ENCODE results near the gene MAP2K5.

MAP2K5 gene

GRCh38 chr15:67732164-67732563, 189.7 kb downstream of the MAP2K5 start:
- POLR2A ChIA-PET = no interaction called here
- no peak for DNase-seq (ENCODE audit: extremely low spot score)
- CTCF ChIA-PET = no interaction called here
- no peak for TF ChIP-seq CTCF (IDR thresholded peaks at IDR 0.05; ENCODE audit: control extremely low read depth, extremely low read depth, low read depth, missing control alignments)

- TF ChIP-seq CTCF (IDR thresholded peaks at IDR 0.05; ENCODE audit: control extremely low read depth, extremely low read depth, low read depth, missing control alignments) = no peak
- ChIA-PET CTCF (no interaction called here), POLR2A (no interaction called here)
- no peak for DNase-seq (ENCODE audit: extremely low spot score)
Observed at GRCh38 chr15:67732671-67733374, 190.3 kb downstream of the MAP2K5 start.

- peak; percentile 18 for DNase-seq (ENCODE audit: extremely low spot score)
- CTCF ChIA-PET = interaction anchor here (1.5 to 1.8 kb wide), 3 partner anchors 8 to 11 kb away, joined by 3 to 5 read pairs (median 4); no protein-coding TSS in a partner anchor
- TF ChIP-seq CTCF (IDR thresholded peaks at IDR 0.05; ENCODE audit: control extremely low read depth, extremely low read depth, low read depth, missing control alignments) = no peak
- POLR2A ChIA-PET = no interaction called here
Observed at GRCh38 chr15:67735896-67736295, 193.4 kb downstream of the MAP2K5 start.

DNA sequence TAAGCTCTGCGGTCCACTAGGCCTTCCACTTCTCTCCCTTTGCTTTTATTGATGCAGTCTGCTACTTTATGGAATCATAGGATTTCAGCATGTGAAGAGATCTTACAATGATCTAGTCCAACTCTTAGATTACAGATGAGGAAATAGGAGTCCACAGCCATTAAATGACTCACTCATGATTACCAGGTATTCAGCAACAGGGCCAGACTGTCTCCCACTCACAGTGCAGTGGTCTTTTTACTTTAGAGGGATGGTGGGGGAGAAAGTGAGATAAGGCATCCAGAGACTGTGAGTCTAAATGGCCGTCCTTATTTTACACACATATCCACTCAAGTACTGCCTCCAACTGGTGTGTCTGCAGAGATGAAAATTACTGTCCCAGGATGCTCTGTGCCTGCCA, 194.3 kb downstream of the MAP2K5 start:
- no peak for DNase-seq (ENCODE audit: extremely low spot score)
- TF ChIP-seq CTCF (IDR thresholded peaks at IDR 0.05; ENCODE audit: control extremely low read depth, extremely low read depth, low read depth, missing control alignments) = no peak
- ChIA-PET POLR2A (no interaction called here), CTCF (interaction anchor here (0.6 to 2.4 kb wide), 5 partner anchors 7 to 834 kb away, joined by 3 to 11 read pairs (median 4); no protein-coding TSS in a partner anchor)

GRCh38 chr15:67738056-67738455, 195.6 kb downstream of the MAP2K5 start:
- no peak for DNase-seq (ENCODE audit: extremely low spot score)
- no peak for TF ChIP-seq CTCF (IDR thresholded peaks at IDR 0.05; ENCODE audit: control extremely low read depth, extremely low read depth, low read depth, missing control alignments)
- ChIA-PET POLR2A (no interaction called here), CTCF (interaction anchor here (1.2 to 2.4 kb wide), 3 partner anchors 10 to 23 kb away, joined by 3 to 11 read pairs (median 6); no protein-coding TSS in a partner anchor)

DNA sequence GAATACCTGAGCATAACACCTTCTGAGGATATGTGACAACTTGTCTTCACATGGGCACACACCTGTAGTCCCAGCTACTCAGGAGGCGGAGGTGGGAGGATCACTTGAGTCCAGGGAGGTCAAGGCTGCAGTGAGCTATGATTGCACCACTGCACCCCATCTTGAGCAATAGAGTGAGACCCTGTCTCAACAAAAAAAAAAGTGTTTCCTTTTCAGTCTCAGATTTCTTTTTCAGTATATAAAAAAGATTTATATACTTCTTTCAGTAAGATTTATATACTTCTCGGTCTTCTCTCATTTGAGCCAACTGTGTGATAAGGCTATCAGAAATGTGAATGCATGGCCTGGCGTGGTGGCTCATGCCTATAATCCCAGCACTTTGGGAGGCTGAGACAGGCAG, 197.9 kb downstream of the MAP2K5 start:
- DNase-seq (ENCODE audit: extremely low spot score) = no peak
- ChIA-PET CTCF (no interaction called here), POLR2A (no interaction called here)
- no peak for TF ChIP-seq CTCF (IDR thresholded peaks at IDR 0.05; ENCODE audit: control extremely low read depth, extremely low read depth, low read depth, missing control alignments)
